ENCODE data around the gene KRT26.

The KRT26 gene

GRCh38 chr17:40782450-40782849, 10.4 kb upstream of the KRT26 start, which contains the start of gene KRT27:
TSS of gene KRT27 (minus strand) at chr17:40782550. CDS start at chr17:40782493, 57 bp downstream.
- TF ChIP-seq, protein P1, sequence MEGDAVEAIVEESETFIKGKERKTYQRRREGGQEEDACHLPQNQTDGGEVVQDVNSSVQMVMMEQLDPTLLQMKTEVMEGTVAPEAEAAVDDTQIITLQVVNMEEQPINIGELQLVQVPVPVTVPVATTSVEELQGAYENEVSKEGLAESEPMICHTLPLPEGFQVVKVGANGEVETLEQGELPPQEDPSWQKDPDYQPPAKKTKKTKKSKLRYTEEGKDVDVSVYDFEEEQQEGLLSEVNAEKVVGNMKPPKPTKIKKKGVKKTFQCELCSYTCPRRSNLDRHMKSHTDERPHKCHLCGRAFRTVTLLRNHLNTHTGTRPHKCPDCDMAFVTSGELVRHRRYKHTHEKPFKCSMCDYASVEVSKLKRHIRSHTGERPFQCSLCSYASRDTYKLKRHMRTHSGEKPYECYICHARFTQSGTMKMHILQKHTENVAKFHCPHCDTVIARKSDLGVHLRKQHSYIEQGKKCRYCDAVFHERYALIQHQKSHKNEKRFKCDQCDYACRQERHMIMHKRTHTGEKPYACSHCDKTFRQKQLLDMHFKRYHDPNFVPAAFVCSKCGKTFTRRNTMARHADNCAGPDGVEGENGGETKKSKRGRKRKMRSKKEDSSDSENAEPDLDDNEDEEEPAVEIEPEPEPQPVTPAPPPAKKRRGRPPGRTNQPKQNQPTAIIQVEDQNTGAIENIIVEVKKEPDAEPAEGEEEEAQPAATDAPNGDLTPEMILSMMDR (IDR thresholded peaks at IDR 0.05; ENCODE audit: low read depth, low read length, missing control alignments), result no peak
- no peak within 1 kb of the TSS for H3K4me3 ChIP-seq (ENCODE audit: low read depth, low read length)
- in situ Hi-C loops (cut with HindIII; ENCODE audit: low sequenced_read_pairs), result no loop called here
- no peak for DNase-seq (ENCODE audit: low read depth)

DNA sequence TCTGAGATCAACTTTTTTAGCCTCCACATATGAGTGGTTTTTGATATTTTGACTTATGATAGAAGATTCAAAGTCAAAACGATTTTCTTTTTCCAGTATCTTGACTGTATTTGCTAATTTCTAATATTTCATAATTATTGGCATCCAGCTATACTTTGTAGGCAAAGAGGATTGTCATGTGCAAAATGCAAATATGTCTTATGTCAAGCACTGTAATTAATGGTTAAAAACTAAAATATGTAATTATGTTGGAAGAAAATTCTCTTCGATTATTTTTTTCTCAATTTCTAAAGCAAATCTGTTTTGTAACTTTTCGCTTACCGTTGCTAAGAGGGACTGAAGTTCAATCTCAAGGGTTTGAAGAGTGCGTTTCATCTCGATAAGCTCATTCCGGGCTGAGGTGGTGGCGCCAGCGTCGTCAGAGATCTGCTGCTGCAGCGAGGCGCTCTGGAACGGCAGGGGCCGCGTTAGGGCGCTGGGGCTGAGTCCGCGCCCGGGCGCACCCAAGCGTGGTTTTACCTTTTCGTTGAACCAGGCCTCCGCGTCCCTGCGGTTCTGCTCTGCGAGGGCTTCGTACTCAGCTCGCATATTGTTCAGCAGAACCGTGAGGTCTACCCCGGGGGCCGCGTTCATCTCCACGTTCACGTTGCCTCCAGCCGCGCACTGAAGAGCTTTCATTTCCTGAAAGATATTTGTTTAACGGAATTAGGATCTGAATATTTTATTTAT, 7.3 kb upstream of the KRT26 start:
- in situ Hi-C loops (cut with HindIII; ENCODE audit: low sequenced_read_pairs), result no loop called here
- H3K4me3 ChIP-seq (ENCODE audit: low read depth, low read length), result no peak overlapping the region
- TF ChIP-seq, protein P1 (IDR thresholded peaks at IDR 0.05; ENCODE audit: low read depth, low read length, missing control alignments), result no peak
- no peak for DNase-seq (ENCODE audit: low read depth)

DNA sequence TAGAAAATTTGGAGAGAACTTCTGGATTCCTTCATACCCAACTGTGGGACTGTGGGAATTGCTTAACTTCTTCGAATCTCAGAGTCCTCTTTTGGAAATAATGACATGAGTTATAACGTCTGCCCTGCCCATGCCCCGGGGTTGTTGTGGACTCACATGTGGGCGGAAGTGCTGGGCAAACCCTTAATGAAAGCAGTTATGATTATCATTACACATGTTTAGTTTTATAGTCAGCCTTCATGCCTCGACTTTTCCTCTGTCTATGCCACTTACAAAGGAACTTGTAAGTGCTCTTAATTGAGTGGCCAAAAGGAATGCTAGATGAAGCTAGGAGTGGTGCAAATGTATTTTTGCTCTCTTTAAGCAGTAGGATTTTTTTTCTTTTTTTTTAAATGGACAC, 6.5 kb upstream of the KRT26 start:
- DNase-seq (ENCODE audit: low read depth), result no peak
- TF ChIP-seq, protein P1 (IDR thresholded peaks at IDR 0.05; ENCODE audit: low read depth, low read length, missing control alignments), result no peak
- no peak overlapping the region for H3K4me3 ChIP-seq (ENCODE audit: low read depth, low read length)
- in situ Hi-C loops (cut with HindIII; ENCODE audit: low sequenced_read_pairs), result no loop called here

- DNase-seq (ENCODE audit: low read depth), result no peak
- no peak overlapping the region for H3K4me3 ChIP-seq (ENCODE audit: low read depth, low read length)
- TF ChIP-seq, protein P1 (IDR thresholded peaks at IDR 0.05; ENCODE audit: low read depth, low read length, missing control alignments), result no peak
- in situ Hi-C loops (cut with HindIII; ENCODE audit: low sequenced_read_pairs), result no loop called here
Measured at GRCh38 chr17:40777971-40778370, 6.0 kb upstream of the KRT26 start.

DNA sequence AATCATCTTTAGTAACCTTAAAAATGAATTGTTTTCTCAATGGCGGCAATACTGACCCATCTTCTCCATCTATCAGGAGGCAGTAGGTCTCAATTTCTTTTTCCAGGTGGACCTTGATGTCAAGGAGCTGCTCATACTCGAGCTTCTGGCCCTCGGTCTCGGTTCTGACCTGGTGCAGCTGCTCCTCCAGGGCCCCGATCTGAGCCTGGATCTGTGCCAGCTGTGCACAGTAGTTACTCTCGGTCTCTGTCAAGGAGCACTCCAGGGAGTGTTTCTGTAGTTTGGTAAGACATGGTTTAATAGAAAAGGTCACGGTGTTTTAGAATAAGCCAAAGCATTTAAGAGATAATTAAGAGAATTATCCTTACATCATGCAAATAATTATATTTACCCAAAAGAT, 5.5 kb upstream of the KRT26 start:
- TF ChIP-seq, protein P1 (IDR thresholded peaks at IDR 0.05; ENCODE audit: low read depth, low read length, missing control alignments), result no peak
- DNase-seq (ENCODE audit: low read depth), result no peak
- H3K4me3 ChIP-seq (ENCODE audit: low read depth, low read length), result no peak overlapping the region
- in situ Hi-C loops (cut with HindIII; ENCODE audit: low sequenced_read_pairs), result no loop called here

GRCh38 chr17:40775945-40776344, 3.9 kb upstream of the KRT26 start:
- H3K4me3 ChIP-seq (ENCODE audit: low read depth, low read length), result no peak overlapping the region
- no peak for DNase-seq (ENCODE audit: low read depth)
- in situ Hi-C loops (cut with HindIII; ENCODE audit: low sequenced_read_pairs), result no loop called here
- TF ChIP-seq, protein P1 (IDR thresholded peaks at IDR 0.05; ENCODE audit: low read depth, low read length, missing control alignments), result no peak

Data from astrocyte of the cerebellum (primary cell).